ENCODE results near the gene AP1M1.

AP1M1 gene

DNA sequence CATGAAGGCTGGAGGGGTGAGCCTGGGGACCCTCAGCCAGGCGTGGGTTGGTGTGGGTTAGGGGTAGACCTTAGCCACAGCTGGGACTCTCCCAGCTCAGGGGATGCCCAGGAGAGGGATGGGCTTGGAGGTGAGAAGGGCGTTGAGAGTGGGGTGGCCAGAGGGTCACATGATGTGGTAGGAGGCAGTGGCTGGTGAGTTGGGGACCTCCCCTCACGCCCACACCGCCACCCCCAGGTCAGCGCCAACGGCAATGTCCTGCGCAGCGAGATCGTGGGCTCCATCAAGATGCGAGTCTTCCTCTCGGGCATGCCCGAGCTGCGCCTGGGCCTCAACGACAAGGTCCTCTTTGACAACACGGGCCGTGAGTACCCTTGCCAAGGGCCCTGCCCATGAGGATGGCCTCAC is 28.5 kb downstream of the AP1M1 start:
- H3K36me3 ChIP-seq (ENCODE audit: insufficient read depth, low read length) = peaks cover 4% of the 10 kb centered on the region
- peaks cover 7% of the 10 kb centered on the region for H3K9me3 ChIP-seq (ENCODE audit: control insufficient read depth, insufficient read depth, low read length)
- H3K4me1 ChIP-seq (ENCODE audit: insufficient read depth, low read length) = no peaks in the 10 kb centered on the region
- no peak overlapping the region for H3K9ac ChIP-seq (ENCODE audit: low read depth, low read length)

- Histone ChIP-seq H3K36me3 (ENCODE audit: insufficient read depth, low read length) (peaks cover 2% of the 10 kb centered on the region), H3K4me1 (ENCODE audit: insufficient read depth, low read length) (no peaks in the 10 kb centered on the region), H3K9me3 (ENCODE audit: control insufficient read depth, insufficient read depth, low read length) (no peaks in the 10 kb centered on the region), H3K9ac (ENCODE audit: low read depth, low read length) (no peak overlapping the region)
Observed at GRCh38 chr19:16226878-16227836, 29.4 kb downstream of the AP1M1 start.

- H3K4me1 ChIP-seq (ENCODE audit: insufficient read depth, low read length) = no peaks in the 10 kb centered on the region
- H3K9ac ChIP-seq (ENCODE audit: low read depth, low read length) = no peak overlapping the region
- no peaks in the 10 kb centered on the region for H3K9me3 ChIP-seq (ENCODE audit: control insufficient read depth, insufficient read depth, low read length)
- no peaks in the 10 kb centered on the region; the same call in none of the 2 replicates for H3K36me3 ChIP-seq (ENCODE audit: insufficient read depth, low read length)
Observed at GRCh38 chr19:16227837-16228636, 30.3 kb downstream of the AP1M1 start.

GRCh38 chr19:16228637-16229321 is 31.1 kb downstream of the AP1M1 start:
- H3K36me3 ChIP-seq (ENCODE audit: insufficient read depth, low read length) = no peaks in the 10 kb centered on the region; the same call in none of the 2 replicates

GRCh38 chr19:16229322-16229641 is 31.6 kb downstream of the AP1M1 start:
- Histone ChIP-seq H3K9ac (ENCODE audit: low read depth, low read length) (no peak overlapping the region), H3K4me1 (ENCODE audit: insufficient read depth, low read length) (no peaks in the 10 kb centered on the region), H3K9me3 (ENCODE audit: control insufficient read depth, insufficient read depth, low read length) (no peaks in the 10 kb centered on the region), H3K36me3 (ENCODE audit: insufficient read depth, low read length) (no peaks in the 10 kb centered on the region; the same call in none of the 2 replicates)

More at GRCh38 chr19:16228637-16229321, 31.1 kb downstream of the AP1M1 start:
- Histone ChIP-seq H3K4me1 (ENCODE audit: insufficient read depth, low read length) (no peaks in the 10 kb centered on the region), H3K9ac (ENCODE audit: low read depth, low read length) (no peak overlapping the region), H3K9me3 (ENCODE audit: control insufficient read depth, insufficient read depth, low read length) (no peaks in the 10 kb centered on the region)

DNA sequence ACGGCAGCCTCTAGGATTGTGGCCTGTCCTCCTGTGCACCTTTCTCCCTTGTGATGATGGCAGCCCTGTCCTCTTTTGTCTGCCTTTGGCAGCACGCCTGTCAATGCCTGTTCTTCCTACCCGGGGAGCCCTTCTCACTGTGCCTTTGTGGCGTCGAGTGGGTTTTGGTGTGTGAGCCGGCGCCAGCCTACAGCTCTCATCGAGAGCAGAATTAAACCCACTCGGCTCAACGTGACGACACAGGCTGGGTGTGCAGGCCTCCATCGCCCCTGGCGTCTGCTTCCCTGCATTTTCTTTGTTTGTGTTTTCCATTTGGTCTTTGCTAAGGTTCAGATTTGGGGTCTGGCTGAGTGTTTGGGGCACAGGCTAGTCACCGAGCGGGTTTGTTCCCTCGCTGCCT is 34.4 kb downstream of the AP1M1 start:
- H3K9me3 ChIP-seq (ENCODE audit: control insufficient read depth, insufficient read depth, low read length) = no peaks in the 10 kb centered on the region
- no peak overlapping the region for H3K9ac ChIP-seq (ENCODE audit: low read depth, low read length)
- H3K36me3 ChIP-seq (ENCODE audit: insufficient read depth, low read length) = no peaks in the 10 kb centered on the region; the same call in 1 of the 2 replicates
- no peaks in the 10 kb centered on the region for H3K4me1 ChIP-seq (ENCODE audit: insufficient read depth, low read length)

GRCh38 chr19:16232568-16232967 is 34.9 kb downstream of the AP1M1 start:
- no peaks in the 10 kb centered on the region; the same call in 1 of the 2 replicates for H3K36me3 ChIP-seq (ENCODE audit: insufficient read depth, low read length)

GRCh38 chr19:16233081-16233776 is 35.5 kb downstream of the AP1M1 start:
- H3K9me3 ChIP-seq (ENCODE audit: control insufficient read depth, insufficient read depth, low read length) = no peaks in the 10 kb centered on the region
- H3K36me3 ChIP-seq (ENCODE audit: insufficient read depth, low read length) = no peaks in the 10 kb centered on the region; the same call in 1 of the 2 replicates
- H3K9ac ChIP-seq (ENCODE audit: low read depth, low read length) = no peak overlapping the region
- H3K4me1 ChIP-seq (ENCODE audit: insufficient read depth, low read length) = no peaks in the 10 kb centered on the region

More at GRCh38 chr19:16232568-16232967, 34.9 kb downstream of the AP1M1 start:
- no peak overlapping the region for H3K9ac ChIP-seq (ENCODE audit: low read depth, low read length)
- no peaks in the 10 kb centered on the region for H3K9me3 ChIP-seq (ENCODE audit: control insufficient read depth, insufficient read depth, low read length)
- no peaks in the 10 kb centered on the region for H3K4me1 ChIP-seq (ENCODE audit: insufficient read depth, low read length)

- H3K4me1 ChIP-seq (ENCODE audit: insufficient read depth, low read length) = no peaks in the 10 kb centered on the region
- H3K9me3 ChIP-seq (ENCODE audit: control insufficient read depth, insufficient read depth, low read length) = no peaks in the 10 kb centered on the region
- no peak overlapping the region for H3K9ac ChIP-seq (ENCODE audit: low read depth, low read length)
- H3K36me3 ChIP-seq (ENCODE audit: insufficient read depth, low read length) = no peaks in the 10 kb centered on the region; the same call in 1 of the 2 replicates
Observed at GRCh38 chr19:16233836-16234551, 36.3 kb downstream of the AP1M1 start.

DNA sequence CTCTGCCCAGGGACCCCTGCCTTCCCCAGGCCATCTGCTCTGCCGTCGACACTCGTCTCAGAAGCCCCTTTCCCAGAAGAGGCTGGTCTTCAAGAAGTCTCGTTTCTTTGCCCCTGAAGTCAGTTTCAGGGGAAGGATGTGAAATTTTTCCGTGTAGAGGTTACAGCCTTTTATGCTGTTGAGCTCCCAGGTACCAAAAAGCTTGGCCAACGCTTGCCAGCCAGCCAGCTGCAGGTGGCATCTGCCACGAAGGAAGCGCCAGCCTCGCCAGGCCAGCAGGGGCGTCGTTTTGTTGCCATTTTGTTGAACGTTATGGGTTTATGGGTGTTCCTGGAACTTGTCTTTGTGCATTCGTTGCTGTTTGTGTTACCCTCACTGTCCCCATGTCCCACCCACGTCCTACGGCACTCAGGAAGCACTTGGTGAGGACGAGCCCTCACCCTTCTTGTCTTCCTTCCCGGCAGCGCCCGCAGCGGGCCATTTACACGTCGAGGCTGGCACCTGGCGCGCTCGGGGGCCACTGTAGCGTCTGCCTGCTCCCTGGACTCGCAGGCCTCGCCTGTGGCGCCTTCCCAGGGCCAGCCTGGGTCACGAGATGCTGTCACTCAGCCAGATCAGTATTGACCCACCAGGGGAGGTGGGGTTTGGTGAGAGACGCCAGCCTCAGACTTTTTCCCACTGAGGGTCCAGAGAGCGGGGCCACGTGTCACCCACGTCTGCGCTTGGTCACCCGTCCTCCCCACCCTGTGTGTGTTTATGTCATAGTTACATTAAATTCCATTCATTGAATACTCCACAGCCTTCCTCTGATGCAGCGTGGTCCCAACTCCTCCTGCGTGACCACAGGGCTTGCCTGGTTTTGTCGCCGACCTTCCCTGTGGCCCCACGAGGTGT is 37.1 kb downstream of the AP1M1 start:
- no peaks in the 10 kb centered on the region; the same call in 1 of the 2 replicates for H3K36me3 ChIP-seq (ENCODE audit: insufficient read depth, low read length)
- no peak overlapping the region for H3K9ac ChIP-seq (ENCODE audit: low read depth, low read length)
- no peaks in the 10 kb centered on the region for H3K4me1 ChIP-seq (ENCODE audit: insufficient read depth, low read length)
- H3K9me3 ChIP-seq (ENCODE audit: control insufficient read depth, insufficient read depth, low read length) = no peaks in the 10 kb centered on the region

DNA sequence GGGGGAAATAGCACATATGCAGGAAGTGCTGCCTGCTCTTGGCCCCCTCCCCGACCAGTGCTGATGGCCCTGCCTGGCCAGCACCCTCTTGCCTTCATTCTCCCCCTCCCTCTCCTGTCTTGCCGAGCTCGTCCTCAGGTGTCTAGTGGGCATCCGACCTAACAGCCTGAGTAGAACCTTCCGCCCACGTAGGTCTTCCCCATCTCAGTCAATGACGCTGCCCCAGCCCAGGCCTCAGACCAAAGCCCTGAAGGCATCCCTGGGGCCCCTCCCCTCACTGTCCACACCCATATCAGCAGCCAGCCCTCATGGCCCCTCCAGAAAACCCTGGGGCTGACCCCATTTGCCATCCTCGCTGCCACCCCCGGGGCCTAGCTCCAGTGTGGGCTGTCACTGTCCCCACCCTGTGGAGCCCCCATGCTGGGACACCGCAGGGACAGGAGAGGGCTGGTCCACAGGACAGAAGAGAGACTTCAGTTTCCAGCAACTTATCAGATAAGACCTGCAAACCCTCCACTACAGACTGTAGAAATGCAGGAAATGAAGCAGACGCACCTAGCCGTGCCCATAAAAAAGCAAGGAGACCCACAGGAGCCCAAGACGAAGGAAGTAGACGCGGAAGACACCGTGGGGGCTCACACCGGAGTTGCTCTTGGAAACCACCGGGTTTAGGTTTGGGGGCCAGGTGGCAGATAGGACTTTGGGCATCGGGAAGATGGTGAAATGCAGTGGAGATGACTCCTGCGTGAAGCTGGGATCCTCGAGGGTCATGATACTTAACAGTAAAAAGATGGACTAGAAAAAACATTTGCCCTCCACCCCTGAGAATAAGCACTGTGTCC is 38.3 kb downstream of the AP1M1 start:
- Histone ChIP-seq H3K4me1 (ENCODE audit: insufficient read depth, low read length) (no peaks in the 10 kb centered on the region), H3K9me3 (ENCODE audit: control insufficient read depth, insufficient read depth, low read length) (no peaks in the 10 kb centered on the region), H3K36me3 (ENCODE audit: insufficient read depth, low read length) (no peaks in the 10 kb centered on the region), H3K9ac (ENCODE audit: low read depth, low read length) (no peak overlapping the region)

GRCh38 chr19:16244091-16244490 is 46.4 kb downstream of the AP1M1 start:
- Histone ChIP-seq H3K9ac (ENCODE audit: low read depth, low read length) (no peak overlapping the region), H3K4me1 (ENCODE audit: insufficient read depth, low read length) (no peaks in the 10 kb centered on the region), H3K9me3 (ENCODE audit: control insufficient read depth, insufficient read depth, low read length) (no peaks in the 10 kb centered on the region), H3K36me3 (ENCODE audit: insufficient read depth, low read length) (no peaks in the 10 kb centered on the region)

Measured in ES-I3 (cell line).